Measurements from ENCODE around the gene FPGS.
A peak's percentile ranks its signal among the peaks of the same experiment; 100 is the strongest.
"Not testable (repeated sequence)": the region's sequence is repeated elsewhere in the genome, so short reads cannot be mapped to it uniquely, and the experiment has no call there.

Gene FPGS

GRCh38 chr9:127780126-127780885 is 22.4 kb upstream of the FPGS start:
- Histone ChIP-seq H3K79me2 (ENCODE audit: insufficient read depth, low read length) (peaks cover 49% of the 10 kb centered on the region), H3K36me3 (ENCODE audit: insufficient read depth, low read length) (peaks cover 19% of the 10 kb centered on the region), H3K27me3 (ENCODE audit: insufficient read depth, low read length, poor library complexity) (no peaks in the 10 kb centered on the region), H3K4me3 (ENCODE audit: low read depth in 1 of 2, low read length in 2 of 2) (no peak overlapping the region), H3K9me3 (ENCODE audit: insufficient read depth, low read length, severe bottlenecking) (no peaks in the 10 kb centered on the region), H4K20me1 (ENCODE audit: insufficient read depth, low read length) (no peaks in the 10 kb centered on the region), H2AFZ (ENCODE audit: low read depth, low read length) (no peak overlapping the region), H3K4me1 (ENCODE audit: insufficient read depth, low read length) (peaks cover 57% of the 10 kb centered on the region), H3K4me2 (ENCODE audit: insufficient read depth, low read length) (peak overlapping the region; percentile 1; the same call in 1 of the 2 replicates), H3K9ac (ENCODE audit: low read depth, low read length) (no peak overlapping the region), H3K27ac (ENCODE audit: low read length) (peak overlapping the region; percentile 21; the same call in 1 of the 2 replicates)
- TF ChIP-seq EZH2 (IDR thresholded peaks at IDR 0.05; ENCODE audit: borderline replicate concordance, low read depth, low read length, severe bottlenecking), result no peak
- TF ChIP-seq CTCF (IDR thresholded peaks at IDR 0.05; ENCODE audit: borderline replicate concordance, extremely low read depth, low read length, poor library complexity, severe bottlenecking), result no peak
- no peak for ATAC-seq (ENCODE audit: insufficient read depth, low read depth)
- DNase-seq, result no peak

GRCh38 chr9:127780909-127781308 is 21.8 kb upstream of the FPGS start:
- not testable (repeated sequence) for H3K4me2 ChIP-seq (ENCODE audit: insufficient read depth, low read length); H4K20me1 ChIP-seq (ENCODE audit: insufficient read depth, low read length); H3K4me3 ChIP-seq (ENCODE audit: low read depth in 1 of 2, low read length in 2 of 2); H3K27me3 ChIP-seq (ENCODE audit: insufficient read depth, low read length, poor library complexity); H3K9me3 ChIP-seq (ENCODE audit: insufficient read depth, low read length, severe bottlenecking); H2AFZ ChIP-seq (ENCODE audit: low read depth, low read length); DNase-seq; H3K9ac ChIP-seq (ENCODE audit: low read depth, low read length); ATAC-seq (ENCODE audit: insufficient read depth, low read depth)
- H3K36me3 ChIP-seq (ENCODE audit: insufficient read depth, low read length), result peaks cover 19% of the 10 kb centered on the region
- H3K27ac ChIP-seq (ENCODE audit: low read length), result peak overlapping the region; percentile 21; the same call in 1 of the 2 replicates
- H3K79me2 ChIP-seq (ENCODE audit: insufficient read depth, low read length), result peaks cover 50% of the 10 kb centered on the region
- peaks cover 53% of the 10 kb centered on the region for H3K4me1 ChIP-seq (ENCODE audit: insufficient read depth, low read length)

- H3K9me3 ChIP-seq (ENCODE audit: insufficient read depth, low read length, severe bottlenecking), result no peaks in the 10 kb centered on the region
- no peak overlapping the region for H3K4me3 ChIP-seq (ENCODE audit: low read depth in 1 of 2, low read length in 2 of 2)
- H4K20me1 ChIP-seq (ENCODE audit: insufficient read depth, low read length), result peaks cover 6% of the 10 kb centered on the region
- TF ChIP-seq CTCF (IDR thresholded peaks at IDR 0.05; ENCODE audit: borderline replicate concordance, extremely low read depth, low read length, poor library complexity, severe bottlenecking), result no peak
- no peak overlapping the region for H3K9ac ChIP-seq (ENCODE audit: low read depth, low read length)
- peaks cover 54% of the 10 kb centered on the region for H3K79me2 ChIP-seq (ENCODE audit: insufficient read depth, low read length)
- H2AFZ ChIP-seq (ENCODE audit: low read depth, low read length), result no peak overlapping the region
- no peaks in the 10 kb centered on the region for H3K27me3 ChIP-seq (ENCODE audit: insufficient read depth, low read length, poor library complexity)
- H3K36me3 ChIP-seq (ENCODE audit: insufficient read depth, low read length), result peaks cover 24% of the 10 kb centered on the region
- no peak overlapping the region for H3K4me2 ChIP-seq (ENCODE audit: insufficient read depth, low read length)
- no peak overlapping the region for H3K27ac ChIP-seq (ENCODE audit: low read length)
- peaks cover 48% of the 10 kb centered on the region for H3K4me1 ChIP-seq (ENCODE audit: insufficient read depth, low read length)
- DNase-seq (no peak), ATAC-seq (ENCODE audit: insufficient read depth, low read depth) (no peak)
These were observed 20.9 kb upstream of the FPGS start for GRCh38 chr9:127781806-127782205.

GRCh38 chr9:127783111-127784008 is 19.3 kb upstream of the FPGS start:
- ATAC-seq (ENCODE audit: insufficient read depth, low read depth), result no peak
- Histone ChIP-seq H2AFZ (ENCODE audit: low read depth, low read length) (no peak overlapping the region), H3K9ac (ENCODE audit: low read depth, low read length) (no peak overlapping the region), H3K79me2 (ENCODE audit: insufficient read depth, low read length) (peaks cover 56% of the 10 kb centered on the region), H3K27me3 (ENCODE audit: insufficient read depth, low read length, poor library complexity) (no peaks in the 10 kb centered on the region), H3K4me2 (ENCODE audit: insufficient read depth, low read length) (no peak overlapping the region), H3K27ac (ENCODE audit: low read length) (peak overlapping the region; percentile 40; the same call in 1 of the 2 replicates), H4K20me1 (ENCODE audit: insufficient read depth, low read length) (peaks cover 21% of the 10 kb centered on the region), H3K4me1 (ENCODE audit: insufficient read depth, low read length) (peaks cover 47% of the 10 kb centered on the region), H3K4me3 (ENCODE audit: low read depth in 1 of 2, low read length in 2 of 2) (no peak overlapping the region), H3K36me3 (ENCODE audit: insufficient read depth, low read length) (peaks cover 39% of the 10 kb centered on the region), H3K9me3 (ENCODE audit: insufficient read depth, low read length, severe bottlenecking) (no peaks in the 10 kb centered on the region)
- peak; percentile 43 for DNase-seq
- TF ChIP-seq CTCF (IDR thresholded peaks at IDR 0.05; ENCODE audit: borderline replicate concordance, extremely low read depth, low read length, poor library complexity, severe bottlenecking) (no peak), EZH2 (IDR thresholded peaks at IDR 0.05; ENCODE audit: borderline replicate concordance, low read depth, low read length, severe bottlenecking) (no peak)

All from DND-41 (cell line).